Stimulated activated naive CD8-positive, alpha-beta T cell treated with anti-CD3 and anti-CD28 coated beads, Interleukin-15, amount 100 ng/mL, for 72 hours (primary cell): ENCODE results near the gene MIF.
"Not testable (repeated sequence)": the region's sequence is repeated elsewhere in the genome, so short reads cannot be mapped to it uniquely, and the experiment has no call there.

Experiments used
- ATAC-seq: fragments of 150-1000 bp; cut with Tn5 transposase; 2 replicates; pipeline ENCODE4 v1.10.0; 2021; ENCODE audit warnings: mild to moderate bottlenecking, moderate library complexity
- DNase-seq, 2 donors: peaks; one replicate each; pipeline ENCODE4 v3.0.0; 2021 to 2022
- H3K27ac Mint-ChIP-seq, 2 donors: one replicate each; pipeline ENCODE4 v1.8.0; 2022; ENCODE audit warnings: mild to moderate bottlenecking in 2 of 2, mixed read lengths in 2 of 2, moderate library complexity in 2 of 2
- H3K27me3 Mint-ChIP-seq: one replicate; pipeline ENCODE4 v1.8.0; 2022; ENCODE audit warnings: mixed read lengths
- H3K4me1 Mint-ChIP-seq: one replicate; pipeline ENCODE4 v1.8.0; 2022; ENCODE audit warnings: mild to moderate bottlenecking, mixed read lengths
- H3K4me3 Mint-ChIP-seq, 2 donors: one replicate each; pipeline ENCODE4 v1.8.0; 2022; ENCODE audit warnings: mild to moderate bottlenecking in 2 of 2, mixed read lengths in 2 of 2, moderate library complexity in 1 of 2
- H3K9me3 Mint-ChIP-seq, 2 donors: one replicate each; pipeline ENCODE4 v1.8.0; 2022; ENCODE audit warnings: mixed read lengths in 2 of 2

The MIF gene

DNA sequence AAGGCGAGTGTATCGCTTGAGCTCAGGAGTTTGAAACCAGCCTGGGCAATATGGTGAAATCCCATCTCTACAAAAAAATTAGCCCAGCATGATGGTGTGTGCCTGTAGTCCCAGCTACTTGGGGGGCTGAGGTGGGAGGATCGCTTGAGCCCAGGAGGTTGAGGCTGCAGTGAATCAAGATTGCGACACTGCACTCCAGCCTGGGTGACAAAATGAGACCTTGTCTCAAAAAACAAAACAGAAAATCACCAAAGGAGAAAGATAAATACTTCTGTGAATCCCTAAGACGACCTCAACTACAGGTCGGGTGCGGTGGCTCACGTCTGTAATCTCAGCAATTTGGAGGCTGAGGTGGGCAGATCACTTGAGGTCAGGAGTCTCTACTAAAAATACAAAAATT is 34.0 kb upstream of the MIF start:
- not testable (repeated sequence) for H3K4me3 Mint-ChIP-seq, ATAC-seq, H3K27ac Mint-ChIP-seq, H3K27me3 Mint-ChIP-seq, DNase-seq, H3K9me3 Mint-ChIP-seq
- peaks cover 20% of the 10 kb centered on the region for H3K4me1 Mint-ChIP-seq

DNA sequence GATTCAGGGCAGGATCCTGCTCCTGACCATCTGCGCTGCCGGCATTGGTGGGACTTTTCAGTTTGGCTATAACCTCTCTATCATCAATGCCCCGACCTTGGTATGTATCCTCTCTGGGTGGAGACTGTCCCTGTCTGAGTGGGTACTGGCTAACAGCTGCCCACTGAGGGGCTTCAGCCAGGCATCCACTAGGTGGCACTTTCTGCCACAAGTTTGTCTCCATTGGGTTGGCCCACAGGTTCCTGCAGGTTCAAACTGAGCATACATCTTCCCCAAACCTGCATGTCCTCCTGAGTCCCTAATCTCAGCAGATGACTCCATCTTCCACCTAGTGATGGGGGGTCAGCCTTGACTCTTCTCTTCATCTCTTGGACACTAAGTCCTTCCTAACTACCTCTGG is 32.1 kb upstream of the MIF start:
- H3K4me1 Mint-ChIP-seq, result peaks cover 13% of the 10 kb centered on the region
- H3K9me3 Mint-ChIP-seq, result no peaks in the 10 kb centered on the region
- DNase-seq (peak; percentile 50 to 58), ATAC-seq (peak; percentile 39)
- peaks cover under 1% of the 10 kb centered on the region for H3K27me3 Mint-ChIP-seq
- H3K4me3 Mint-ChIP-seq, result no peak overlapping the region
- peak overlapping the region in 1 of 2 donors; percentile 47 for H3K27ac Mint-ChIP-seq

DNA sequence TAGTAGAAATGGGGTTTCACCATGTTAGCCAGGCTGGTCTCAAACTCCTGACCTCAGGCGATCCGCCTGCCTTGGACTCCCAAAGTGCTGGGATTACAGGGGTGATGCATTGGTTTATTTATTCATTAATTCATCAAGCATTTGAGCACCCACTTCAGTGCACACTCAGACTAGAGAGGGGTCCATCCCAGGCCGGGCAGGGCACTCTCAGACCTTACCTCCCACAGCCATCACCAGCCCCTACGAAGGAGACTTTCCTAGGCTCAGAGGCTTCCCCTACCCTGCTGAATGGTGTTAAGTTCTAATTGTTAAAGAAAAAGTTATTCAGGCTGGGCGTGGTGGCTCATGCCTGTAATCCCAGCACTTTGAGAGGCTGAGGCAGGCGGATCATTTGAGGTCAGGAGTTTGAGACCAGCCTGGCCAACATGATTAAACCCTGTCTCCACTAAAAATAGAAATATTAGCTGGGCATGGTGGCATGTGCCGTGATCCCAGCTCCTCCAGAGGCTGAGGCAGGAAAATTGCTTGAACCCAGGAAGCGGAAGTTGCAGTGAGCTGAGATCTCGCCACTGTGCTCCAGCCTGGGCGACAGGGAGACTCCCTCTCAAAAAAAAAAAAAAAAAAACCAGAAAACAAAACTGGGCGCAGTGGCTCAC is 29.6 kb upstream of the MIF start:
- not testable (repeated sequence) for H3K9me3 Mint-ChIP-seq, DNase-seq, ATAC-seq, H3K27ac Mint-ChIP-seq, H3K27me3 Mint-ChIP-seq, H3K4me3 Mint-ChIP-seq, H3K4me1 Mint-ChIP-seq

DNA sequence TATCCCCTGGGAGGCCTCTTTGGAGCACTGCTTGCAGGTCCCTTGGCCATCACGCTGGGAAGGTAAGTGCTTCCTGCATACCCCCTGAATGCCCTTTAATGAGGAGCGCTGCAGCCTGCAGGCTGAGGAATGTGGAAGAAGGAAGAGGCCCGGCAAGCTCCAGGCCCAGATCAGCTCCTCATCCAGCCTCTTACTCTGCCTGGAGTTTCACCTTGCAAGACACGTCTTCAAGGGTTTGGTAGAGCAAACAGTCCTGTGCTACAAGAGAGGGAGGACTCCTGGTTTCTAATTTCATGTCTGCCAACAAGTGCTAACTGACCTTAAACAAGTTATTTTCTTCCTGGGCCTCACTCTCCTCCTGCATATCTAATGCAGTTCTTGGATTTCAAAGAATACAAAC is 25.6 kb upstream of the MIF start:
- Mint-ChIP-seq H3K9me3 (no peaks in the 10 kb centered on the region), H3K4me1 (no peaks in the 10 kb centered on the region), H3K27me3 (no peaks in the 10 kb centered on the region), H3K4me3 (no peak overlapping the region), H3K27ac (no peak overlapping the region)
- no peak for ATAC-seq
- DNase-seq, result no peak

DNA sequence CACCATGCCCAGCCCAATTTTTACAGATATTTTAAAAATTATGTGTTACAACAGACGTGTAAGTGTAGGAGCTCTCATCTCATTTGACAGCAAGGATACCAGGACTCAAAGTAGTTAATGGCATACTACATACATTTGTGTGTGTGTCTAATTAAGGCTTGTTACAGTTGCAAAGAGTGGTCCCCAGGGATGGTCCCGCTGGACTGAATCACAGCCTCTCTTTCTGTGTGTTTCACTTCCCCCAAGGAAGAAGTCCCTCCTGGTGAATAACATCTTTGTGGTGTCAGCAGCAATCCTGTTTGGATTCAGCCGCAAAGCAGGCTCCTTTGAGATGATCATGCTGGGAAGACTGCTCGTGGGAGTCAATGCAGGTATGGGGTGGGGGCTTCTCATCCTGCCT is 19.3 kb upstream of the MIF start:
- no peak for ATAC-seq
- Mint-ChIP-seq H3K4me3 (no peak overlapping the region), H3K27me3 (no peaks in the 10 kb centered on the region), H3K4me1 (no peaks in the 10 kb centered on the region), H3K9me3 (no peaks in the 10 kb centered on the region), H3K27ac (no peak overlapping the region)
- DNase-seq, result no peak

DNA sequence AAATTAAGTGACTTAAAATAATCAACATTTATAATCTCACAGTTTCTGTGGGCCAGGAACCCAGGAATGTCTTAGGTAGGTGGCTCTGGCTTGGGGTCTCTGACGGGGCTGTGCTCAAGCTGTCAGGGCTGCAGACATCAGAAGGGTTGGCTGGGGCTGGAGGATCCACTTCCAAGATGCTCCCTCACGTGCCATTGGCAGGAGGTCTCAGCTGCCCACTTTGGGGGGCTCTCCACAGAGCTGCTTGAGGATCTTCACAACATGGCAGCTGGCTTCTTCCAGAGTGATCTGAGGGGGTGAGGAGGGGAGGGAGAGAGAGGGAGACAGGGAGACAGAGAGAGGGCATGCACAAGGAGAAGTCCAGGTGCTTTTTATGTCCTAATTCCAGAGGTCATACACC is 18.4 kb upstream of the MIF start:
- ATAC-seq, result no peak

DNA sequence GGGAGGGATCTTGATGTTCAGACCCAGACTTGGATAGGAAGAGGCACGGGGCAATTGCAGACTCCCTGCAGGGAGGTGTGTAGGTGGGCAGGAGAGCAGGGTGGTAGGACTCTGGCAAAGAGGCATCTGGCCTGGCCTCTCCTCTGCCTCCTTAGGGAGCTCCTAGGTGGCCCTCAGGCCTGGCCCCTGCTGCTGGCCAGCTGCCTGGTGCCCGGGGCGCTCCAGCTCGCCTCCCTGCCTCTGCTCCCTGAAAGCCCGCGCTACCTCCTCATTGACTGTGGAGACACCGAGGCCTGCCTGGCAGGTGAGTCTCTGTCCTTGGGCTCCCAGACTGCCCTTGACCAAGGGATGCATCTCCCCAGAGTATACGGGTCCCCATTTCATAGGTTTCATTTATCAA is 16.6 kb upstream of the MIF start:
- no peaks in the 10 kb centered on the region for H3K4me1 Mint-ChIP-seq
- no peaks in the 10 kb centered on the region for H3K9me3 Mint-ChIP-seq
- H3K27me3 Mint-ChIP-seq, result no peaks in the 10 kb centered on the region
- no peak overlapping the region for H3K27ac Mint-ChIP-seq
- no peak overlapping the region for H3K4me3 Mint-ChIP-seq
- DNase-seq (no peak), ATAC-seq (no peak)

More for the DNA sequence above, 18.4 kb upstream of the MIF start:
- Mint-ChIP-seq H3K9me3 (no peaks in the 10 kb centered on the region), H3K27me3 (no peaks in the 10 kb centered on the region), H3K4me1 (no peaks in the 10 kb centered on the region), H3K27ac (no peak overlapping the region), H3K4me3 (no peak overlapping the region)
- DNase-seq, result no peak

DNA sequence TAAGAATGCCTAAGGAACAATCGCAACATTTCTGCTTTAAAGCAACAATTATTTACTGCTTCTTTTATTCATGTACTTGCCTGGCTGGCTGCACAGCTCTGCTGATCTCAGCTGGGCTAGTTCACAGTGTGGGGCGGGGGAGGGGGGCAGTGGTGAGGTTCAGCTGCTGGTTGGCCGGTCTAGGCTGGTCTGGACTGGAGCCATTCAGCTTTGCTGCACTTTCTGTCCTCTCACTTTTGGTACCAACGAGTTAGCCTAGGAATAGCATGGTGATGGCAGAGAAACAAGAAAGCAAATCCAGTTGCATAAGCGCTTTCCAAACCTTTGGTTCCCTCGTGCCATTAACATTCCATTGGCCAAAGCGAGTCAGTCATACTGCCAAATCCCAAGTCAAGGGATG is 16.0 kb upstream of the MIF start:
- no peak for ATAC-seq
- no peak overlapping the region for H3K27ac Mint-ChIP-seq
- no peak for DNase-seq
- H3K4me1 Mint-ChIP-seq, result no peaks in the 10 kb centered on the region
- H3K27me3 Mint-ChIP-seq, result no peaks in the 10 kb centered on the region
- H3K4me3 Mint-ChIP-seq, result no peak overlapping the region
- H3K9me3 Mint-ChIP-seq, result no peaks in the 10 kb centered on the region

DNA sequence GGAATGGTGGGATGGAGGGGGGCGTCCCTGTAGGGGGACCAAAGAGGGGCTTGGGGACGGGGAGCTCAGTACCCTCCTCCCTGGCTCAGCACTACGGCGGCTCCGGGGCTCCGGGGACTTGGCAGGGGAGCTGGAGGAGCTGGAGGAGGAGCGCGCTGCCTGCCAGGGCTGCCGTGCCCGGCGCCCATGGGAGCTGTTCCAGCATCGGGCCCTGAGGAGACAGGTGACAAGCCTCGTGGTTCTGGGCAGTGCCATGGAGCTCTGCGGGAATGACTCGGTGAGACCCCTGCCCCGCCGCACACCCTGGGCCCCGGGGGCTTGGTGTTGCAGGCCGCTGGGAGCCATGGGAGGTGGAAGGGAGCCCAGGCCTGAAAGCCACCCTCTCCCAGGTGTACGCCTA is 11.8 kb upstream of the MIF start:
- H3K9me3 Mint-ChIP-seq, result no peaks in the 10 kb centered on the region
- ATAC-seq (no peak), DNase-seq (no peak)
- H3K4me3 Mint-ChIP-seq, result no peak overlapping the region
- no peak overlapping the region for H3K27ac Mint-ChIP-seq
- H3K27me3 Mint-ChIP-seq, result no peaks in the 10 kb centered on the region
- no peaks in the 10 kb centered on the region for H3K4me1 Mint-ChIP-seq

DNA sequence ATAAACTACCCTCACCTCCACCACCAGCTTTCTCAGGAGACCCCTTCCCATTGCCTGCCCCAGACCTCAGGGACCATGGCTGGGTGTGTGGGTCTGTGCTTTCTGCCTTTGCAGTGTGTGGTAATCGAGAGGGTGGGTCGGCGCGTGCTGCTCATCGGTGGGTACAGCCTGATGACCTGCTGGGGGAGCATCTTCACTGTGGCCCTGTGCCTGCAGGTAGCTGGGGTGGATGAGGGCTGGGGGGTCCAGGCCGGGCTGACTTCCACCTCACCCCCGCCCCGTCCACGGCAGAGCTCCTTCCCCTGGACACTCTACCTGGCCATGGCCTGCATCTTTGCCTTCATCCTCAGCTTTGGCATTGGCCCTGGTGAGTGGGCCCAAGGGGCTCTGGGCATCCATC is 10.5 kb upstream of the MIF start:
- H3K27me3 Mint-ChIP-seq, result no peaks in the 10 kb centered on the region
- ATAC-seq (no peak), DNase-seq (no peak)
- H3K4me1 Mint-ChIP-seq, result no peaks in the 10 kb centered on the region
- H3K4me3 Mint-ChIP-seq, result no peak overlapping the region
- no peaks in the 10 kb centered on the region for H3K9me3 Mint-ChIP-seq
- peak overlapping the region in 1 of 2 donors; percentile 65 for H3K27ac Mint-ChIP-seq

DNA sequence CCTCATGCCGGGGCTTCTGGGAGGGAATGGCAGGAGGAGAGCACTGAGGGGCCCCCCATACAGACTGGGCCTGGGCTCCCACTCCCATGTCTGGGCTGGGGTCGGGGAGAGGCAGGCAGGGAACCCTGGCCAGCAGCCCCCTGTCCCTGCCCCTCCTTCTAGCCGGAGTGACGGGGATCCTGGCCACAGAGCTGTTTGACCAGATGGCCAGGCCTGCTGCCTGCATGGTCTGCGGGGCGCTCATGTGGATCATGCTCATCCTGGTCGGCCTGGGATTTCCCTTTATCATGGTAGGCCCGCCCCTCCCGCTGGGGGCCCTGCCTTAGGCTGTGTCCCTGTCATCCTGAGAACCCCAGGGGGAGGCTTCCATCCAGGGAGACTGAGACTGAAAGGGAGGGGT is 10.0 kb upstream of the MIF start:
- H3K27ac Mint-ChIP-seq, result peak overlapping the region in 1 of 2 donors; percentile 65
- no peak for DNase-seq
- no peaks in the 10 kb centered on the region for H3K4me1 Mint-ChIP-seq
- no peak overlapping the region for H3K4me3 Mint-ChIP-seq
- H3K9me3 Mint-ChIP-seq, result no peaks in the 10 kb centered on the region
- no peaks in the 10 kb centered on the region for H3K27me3 Mint-ChIP-seq
- no peak for ATAC-seq

DNA sequence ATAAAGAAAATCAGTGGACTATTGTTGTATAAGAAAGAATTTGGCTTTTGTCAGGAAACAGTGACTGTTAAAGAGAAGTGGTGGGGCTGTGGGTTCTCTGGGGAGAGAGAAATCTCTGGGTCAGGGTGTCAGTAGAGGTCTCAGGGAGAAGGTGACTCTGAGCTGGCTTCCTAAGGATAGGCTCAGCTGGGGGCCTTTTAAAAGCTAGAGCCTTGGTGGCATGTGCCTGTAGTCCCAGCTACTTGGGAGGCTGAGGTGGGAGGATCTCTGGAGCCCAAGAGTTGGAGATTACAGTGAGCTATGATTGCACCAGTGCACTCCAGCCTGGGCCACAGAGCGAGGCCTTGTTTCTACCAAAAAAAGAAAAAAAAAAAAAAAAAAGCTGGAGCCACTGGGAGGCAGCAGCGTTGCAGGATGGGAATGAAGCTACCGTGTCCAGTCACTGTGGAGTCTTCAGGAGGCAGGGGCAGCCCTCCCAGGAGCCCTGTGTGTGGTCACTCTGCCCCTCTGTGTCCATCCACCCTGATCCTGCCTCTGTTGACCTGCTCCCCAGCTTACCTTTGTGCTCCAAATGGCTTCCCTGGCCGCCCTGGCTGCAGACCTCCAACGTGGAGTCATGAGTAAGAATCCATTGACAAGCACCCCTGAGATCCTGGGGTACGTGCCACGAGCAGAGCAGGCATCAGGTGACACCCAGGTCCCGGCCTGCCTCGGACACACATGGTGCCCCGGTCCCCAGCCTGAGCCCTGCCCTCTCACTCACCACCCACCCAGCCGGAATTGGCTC is 5.4 kb upstream of the MIF start:
- peak overlapping the region in 1 of 2 donors; percentile 48 for H3K27ac Mint-ChIP-seq
- H3K4me1 Mint-ChIP-seq, result peaks cover 12% of the 10 kb centered on the region

DNA sequence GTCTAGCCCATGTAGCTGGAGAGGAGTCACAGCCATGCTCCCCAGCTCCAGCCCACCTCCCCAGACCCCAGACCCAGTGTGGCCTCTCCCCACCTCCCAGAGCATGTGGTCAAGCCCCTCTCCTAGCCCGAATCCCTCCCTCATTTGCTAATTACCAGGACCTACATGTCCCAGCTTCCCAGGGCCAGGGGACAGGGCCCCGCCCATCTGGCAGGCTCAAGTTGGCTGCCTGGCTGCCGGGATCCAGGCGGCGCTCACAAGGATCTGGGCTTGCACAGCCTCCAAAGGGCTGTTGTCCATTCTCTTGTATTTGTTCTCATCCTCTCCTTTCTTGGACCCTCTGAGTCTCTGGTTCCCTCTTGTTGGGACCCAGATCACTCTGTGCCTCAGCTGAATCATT is 4.6 kb upstream of the MIF start:
- H3K9me3 Mint-ChIP-seq, result no peaks in the 10 kb centered on the region
- no peak for ATAC-seq
- H3K27me3 Mint-ChIP-seq, result no peaks in the 10 kb centered on the region
- H3K4me1 Mint-ChIP-seq, result peaks cover 17% of the 10 kb centered on the region
- H3K27ac Mint-ChIP-seq, result no peak overlapping the region
- no peak for DNase-seq
- no peak overlapping the region for H3K4me3 Mint-ChIP-seq

More for the DNA sequence above, 5.4 kb upstream of the MIF start:
- no peaks in the 10 kb centered on the region for H3K27me3 Mint-ChIP-seq
- no peak overlapping the region for H3K4me3 Mint-ChIP-seq
- ATAC-seq, result no peak
- H3K9me3 Mint-ChIP-seq, result no peaks in the 10 kb centered on the region
- no peak for DNase-seq

DNA sequence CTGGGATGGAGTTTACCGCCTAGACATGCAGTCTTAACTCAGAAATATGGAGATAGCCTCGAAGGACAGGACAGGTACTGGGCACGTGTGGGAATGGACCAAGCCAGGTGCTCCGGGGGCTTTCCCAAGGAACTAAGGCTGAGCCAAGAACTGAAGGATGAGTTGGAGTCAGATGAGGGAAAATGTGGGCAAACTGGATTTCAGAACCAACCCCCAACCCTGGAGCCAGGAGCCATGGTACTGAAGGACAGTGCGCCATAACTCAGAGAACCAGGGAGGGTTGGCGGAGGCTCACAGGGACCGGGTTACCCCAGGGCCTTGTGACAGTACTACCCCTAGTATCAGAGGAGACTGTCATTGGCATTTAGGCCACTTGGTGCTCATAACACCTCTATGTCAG is 2.5 kb upstream of the MIF start:
- no peak for ATAC-seq
- no peak for DNase-seq
- peaks cover 33% of the 10 kb centered on the region for H3K4me1 Mint-ChIP-seq
- H3K4me3 Mint-ChIP-seq, result no peak overlapping the region
- no peaks in the 10 kb centered on the region for H3K27me3 Mint-ChIP-seq
- H3K9me3 Mint-ChIP-seq, result no peaks in the 10 kb centered on the region
- no peak overlapping the region for H3K27ac Mint-ChIP-seq

DNA sequence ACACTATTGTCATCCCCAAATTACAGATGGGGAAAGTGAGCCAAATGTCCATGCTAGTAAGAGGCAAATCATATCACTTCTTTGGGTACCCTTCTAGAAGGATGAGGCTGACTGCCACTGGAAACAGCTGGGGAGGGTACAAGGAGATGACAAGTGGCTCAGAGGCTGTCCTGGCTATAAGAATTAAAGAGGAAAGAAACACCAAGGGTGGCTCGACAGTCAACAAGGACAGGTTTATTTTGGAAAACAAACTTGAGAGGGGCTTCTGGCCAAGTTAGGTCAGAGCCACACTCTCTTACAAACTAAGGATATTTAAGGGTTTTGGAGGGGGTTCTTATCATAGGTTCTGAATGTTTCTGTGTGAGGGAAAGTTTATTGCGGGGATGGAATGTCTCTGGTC is 2.1 kb upstream of the MIF start:
- H3K4me1 Mint-ChIP-seq, result peaks cover 37% of the 10 kb centered on the region
- ATAC-seq (no peak), DNase-seq (no peak)
- no peaks in the 10 kb centered on the region for H3K9me3 Mint-ChIP-seq
- no peak overlapping the region for H3K27ac Mint-ChIP-seq
- H3K4me3 Mint-ChIP-seq, result peak overlapping the region in 1 of 2 donors; percentile 27
- H3K27me3 Mint-ChIP-seq, result no peaks in the 10 kb centered on the region

DNA sequence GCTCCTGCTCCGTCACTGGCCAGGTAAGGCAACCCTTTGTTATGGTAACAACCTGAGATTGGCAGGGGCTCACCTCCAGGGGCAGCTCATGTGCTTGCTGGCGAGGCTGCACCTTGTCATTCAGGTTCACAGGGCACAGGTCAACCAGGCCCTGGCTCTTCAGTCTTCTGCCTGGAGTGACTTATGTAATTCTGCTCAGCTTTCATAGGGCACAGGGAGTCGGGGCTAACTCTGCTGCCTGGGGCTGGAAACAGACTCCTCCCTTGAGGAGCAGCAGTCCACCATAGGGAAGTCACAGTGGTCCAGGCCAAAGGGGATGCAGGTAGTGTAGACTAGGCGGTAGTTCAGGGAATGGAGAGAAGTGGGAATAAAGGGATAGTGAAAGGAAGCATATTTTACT is 1.5 kb upstream of the MIF start:
- H3K27ac Mint-ChIP-seq, result peak overlapping the region in 1 of 2 donors; percentile 69
- no peaks in the 10 kb centered on the region for H3K27me3 Mint-ChIP-seq
- ATAC-seq (no peak), DNase-seq (no peak)
- H3K4me3 Mint-ChIP-seq, result peak overlapping the region; percentile 95 to 100
- H3K9me3 Mint-ChIP-seq, result no peaks in the 10 kb centered on the region
- peaks cover 43% of the 10 kb centered on the region for H3K4me1 Mint-ChIP-seq
